DOHH2 (cell line): ENCODE measurements around the gene ZNF841.
"Not testable (repeated sequence)": the region's sequence is repeated elsewhere in the genome, so short reads cannot be mapped to it uniquely, and the experiment has no call there.

Experiments
- H3F3A ChIP-seq: fragments of 200-600 bp; sonication (generic), shearing (Covaris generic); 2 replicates; pipeline ENCODE4 v1.6.0; 2016; ENCODE audit warnings: antibody characterized with exemption, mild to moderate bottlenecking; ENCODE audit not compliant: control insufficient read depth, insufficient read depth
- H3K27ac ChIP-seq: fragments of 200-600 bp; sonication (generic); 2 replicates; pipeline ENCODE4 v1.5.1; 2014; ENCODE audit warnings: low read depth, mild to moderate bottlenecking, low read length, moderate library complexity
- H3K27me3 ChIP-seq: fragments of 200-600 bp; sonication (generic); 2 replicates; pipeline ENCODE4 v1.6.1; 2014; ENCODE audit warnings: mild to moderate bottlenecking, low read length, mixed read lengths; ENCODE audit not compliant: control insufficient read depth
- H3K36me3 ChIP-seq: fragments of 200-600 bp; sonication (generic); 2 replicates; pipeline ENCODE4 v1.6.1; 2014; ENCODE audit warnings: mild to moderate bottlenecking, low read length, moderate library complexity, mixed read lengths; ENCODE audit not compliant: control insufficient read depth
- H3K4me1 ChIP-seq: fragments of 200-600 bp; sonication (generic); 2 replicates; pipeline ENCODE4 v1.6.1; 2014; ENCODE audit warnings: mild to moderate bottlenecking, low read length, mixed read lengths; ENCODE audit not compliant: control insufficient read depth
- H3K4me2 ChIP-seq: fragments of 200-600 bp; sonication (generic); 2 replicates; pipeline ENCODE4 v1.6.0; 2014; ENCODE audit warnings: mild to moderate bottlenecking, low read length, moderate library complexity
- H3K4me3 ChIP-seq: fragments of 200-600 bp; sonication (generic); 2 replicates; pipeline ENCODE4 v1.5.1; 2014; ENCODE audit warnings: mild to moderate bottlenecking, low read length, mixed read lengths
- H3K79me2 ChIP-seq: fragments of 200-600 bp; sonication (generic); 2 replicates; pipeline ENCODE4 v1.6.1; 2014; ENCODE audit warnings: mild to moderate bottlenecking, low read length, mixed read lengths; ENCODE audit not compliant: control insufficient read depth
- H3K9me2 ChIP-seq: fragments of 200-600 bp; sonication (generic); replicated peaks from 2 replicates; pipeline ENCODE4 v1.6.1; 2014; ENCODE audit warnings: mild to moderate bottlenecking, low read length, mixed read lengths; ENCODE audit not compliant: control insufficient read depth
- H3K9me3 ChIP-seq: fragments of 200-600 bp; sonication (generic); 2 replicates; pipeline ENCODE4 v1.6.1; 2014; ENCODE audit warnings: antibody characterized with exemption, low read length, mixed read lengths; ENCODE audit not compliant: control insufficient read depth, insufficient read depth
- H4K20me1 ChIP-seq: fragments of 200-600 bp; sonication (generic); 2 replicates; pipeline ENCODE4 v1.6.0; 2014; ENCODE audit warnings: low read depth, mild to moderate bottlenecking, antibody characterized with exemption, low read length, moderate library complexity; ENCODE audit not compliant: control insufficient read depth, insufficient read depth
- EZH2phosphoT487 ChIP-seq: fragments of 200-600 bp; sonication (generic); IDR thresholded peaks from 2 replicates; pipeline ENCODE4 v1.6.1; 2017; ENCODE audit warnings: borderline replicate concordance, mild to moderate bottlenecking, antibody characterized with exemption, low read length, moderate library complexity, mixed read lengths
- TF ChIP-seq, protein P1 (sequence below): fragments of 200-600 bp; sonication (generic); IDR thresholded peaks from one replicate; pipeline ENCODE4 v1.5.1; 2014; ENCODE audit warnings: antibody characterized with exemption, mild to moderate bottlenecking, low read depth, low read length; ENCODE audit not compliant: poor library complexity, severe bottlenecking

Gene ZNF841

DNA sequence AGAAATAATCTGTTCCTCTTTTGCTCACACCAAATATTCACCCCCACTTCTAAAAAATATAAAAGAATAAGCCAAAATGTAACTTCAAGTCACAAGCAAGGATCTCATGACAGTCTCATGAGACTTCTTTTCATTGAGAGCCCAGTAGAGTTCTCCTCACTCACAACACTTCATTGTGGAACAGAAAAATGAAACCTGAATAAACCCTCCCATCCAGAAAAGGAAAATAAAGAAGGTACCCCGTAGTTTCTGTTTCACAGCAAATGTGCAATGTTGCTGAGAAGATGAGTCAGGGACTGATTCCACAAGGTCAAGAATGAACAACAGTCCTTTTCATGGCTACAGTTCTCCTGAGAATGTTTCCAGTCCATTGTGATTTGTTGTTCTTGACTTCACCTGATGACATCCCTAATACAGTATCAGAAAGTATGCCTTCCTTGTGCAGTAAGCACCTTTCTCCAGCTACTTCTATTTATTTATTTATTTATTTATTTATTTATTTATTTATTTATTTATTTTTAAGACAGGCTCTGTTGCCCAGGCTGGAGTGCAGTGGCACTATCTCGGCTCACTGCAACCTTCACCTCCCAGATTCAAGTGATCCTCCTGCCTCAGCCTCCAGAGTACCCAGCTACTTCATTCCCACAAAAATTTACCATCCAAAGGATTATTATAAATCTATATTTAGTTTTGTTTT lies 6.4 kb upstream of the ZNF841 start:
- Histone ChIP-seq H3K36me3 (no peaks in the 10 kb centered on the region), H3K27me3 (no peaks in the 10 kb centered on the region), H3K4me1 (no peaks in the 10 kb centered on the region), H3K9me2 (no peaks in the 10 kb centered on the region), H4K20me1 (no peaks in the 10 kb centered on the region), H3K9me3 (peaks cover 25% of the 10 kb centered on the region; the same call in 1 of the 2 replicates), H3K4me3 (no peak overlapping the region), H3F3A (no peaks in the 10 kb centered on the region), H3K27ac (no peak overlapping the region), H3K79me2 (no peaks in the 10 kb centered on the region), H3K4me2 (no peak overlapping the region)
- TF ChIP-seq, protein P1, sequence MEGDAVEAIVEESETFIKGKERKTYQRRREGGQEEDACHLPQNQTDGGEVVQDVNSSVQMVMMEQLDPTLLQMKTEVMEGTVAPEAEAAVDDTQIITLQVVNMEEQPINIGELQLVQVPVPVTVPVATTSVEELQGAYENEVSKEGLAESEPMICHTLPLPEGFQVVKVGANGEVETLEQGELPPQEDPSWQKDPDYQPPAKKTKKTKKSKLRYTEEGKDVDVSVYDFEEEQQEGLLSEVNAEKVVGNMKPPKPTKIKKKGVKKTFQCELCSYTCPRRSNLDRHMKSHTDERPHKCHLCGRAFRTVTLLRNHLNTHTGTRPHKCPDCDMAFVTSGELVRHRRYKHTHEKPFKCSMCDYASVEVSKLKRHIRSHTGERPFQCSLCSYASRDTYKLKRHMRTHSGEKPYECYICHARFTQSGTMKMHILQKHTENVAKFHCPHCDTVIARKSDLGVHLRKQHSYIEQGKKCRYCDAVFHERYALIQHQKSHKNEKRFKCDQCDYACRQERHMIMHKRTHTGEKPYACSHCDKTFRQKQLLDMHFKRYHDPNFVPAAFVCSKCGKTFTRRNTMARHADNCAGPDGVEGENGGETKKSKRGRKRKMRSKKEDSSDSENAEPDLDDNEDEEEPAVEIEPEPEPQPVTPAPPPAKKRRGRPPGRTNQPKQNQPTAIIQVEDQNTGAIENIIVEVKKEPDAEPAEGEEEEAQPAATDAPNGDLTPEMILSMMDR: no peak
- no peak for TF ChIP-seq EZH2phosphoT487

DNA sequence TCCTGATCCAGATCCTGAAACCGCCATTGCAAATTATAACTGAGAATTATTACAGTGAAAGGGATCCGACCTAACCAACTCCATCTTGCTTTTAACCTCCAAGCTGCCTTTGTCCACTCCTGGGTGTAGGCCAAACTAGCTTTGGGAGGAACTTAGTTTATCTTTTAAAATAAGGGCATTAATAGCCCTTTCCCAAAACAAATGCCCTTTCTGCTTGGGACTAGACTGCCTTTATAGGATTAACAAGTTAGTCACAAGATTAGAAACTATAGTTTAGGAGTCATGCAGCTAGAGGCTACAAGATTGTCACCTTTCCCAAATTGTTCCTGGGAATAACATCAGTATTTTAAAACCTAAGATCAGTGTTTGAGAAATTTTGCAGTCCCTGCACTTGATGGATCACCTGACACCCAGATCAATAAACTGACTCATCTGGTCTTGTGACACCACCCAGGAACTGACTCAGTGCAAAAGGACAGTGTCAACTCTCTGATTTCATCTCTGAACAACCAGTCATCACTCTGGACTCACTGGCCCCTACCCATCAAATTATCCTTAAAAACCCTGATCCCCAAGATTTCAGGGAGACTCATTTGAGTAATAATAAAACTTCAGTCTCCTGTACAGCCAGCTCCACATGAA lies 4.1 kb upstream of the ZNF841 start:
- no peaks in the 10 kb centered on the region for H3K9me2 ChIP-seq
- no peaks in the 10 kb centered on the region for H4K20me1 ChIP-seq
- peaks cover 4% of the 10 kb centered on the region for H3K4me1 ChIP-seq
- no peak overlapping the region for H3K4me2 ChIP-seq
- H3K27me3 ChIP-seq: no peaks in the 10 kb centered on the region
- no peak overlapping the region for H3K27ac ChIP-seq
- peaks cover 41% of the 10 kb centered on the region for H3K9me3 ChIP-seq
- H3K4me3 ChIP-seq: no peak overlapping the region
- no peaks in the 10 kb centered on the region for H3K36me3 ChIP-seq
- TF ChIP-seq EZH2phosphoT487: no peak
- TF ChIP-seq, protein P1: no peak
- no peaks in the 10 kb centered on the region for H3F3A ChIP-seq
- H3K79me2 ChIP-seq: no peaks in the 10 kb centered on the region

DNA sequence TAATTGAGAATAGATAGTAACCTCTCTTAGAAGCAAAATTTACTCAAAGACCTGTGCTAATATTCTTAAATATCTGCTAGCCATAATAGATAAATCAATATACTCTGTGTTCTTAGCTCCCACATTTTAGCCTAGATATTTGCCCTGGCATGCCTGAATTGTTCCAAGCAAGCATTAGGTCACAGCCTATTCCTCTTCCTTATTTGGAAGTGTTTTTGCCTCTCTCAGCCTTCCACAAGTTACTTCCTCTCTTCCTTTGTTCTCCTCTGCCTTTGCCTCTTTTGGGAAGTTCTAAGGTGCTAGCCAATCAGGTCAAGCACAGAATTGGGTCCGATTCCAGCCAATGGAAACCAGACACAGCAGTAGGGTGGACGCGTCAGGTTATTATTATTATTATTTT lies 851 bp upstream of the ZNF841 start:
- not testable (repeated sequence) for H3K4me3 ChIP-seq

DNA sequence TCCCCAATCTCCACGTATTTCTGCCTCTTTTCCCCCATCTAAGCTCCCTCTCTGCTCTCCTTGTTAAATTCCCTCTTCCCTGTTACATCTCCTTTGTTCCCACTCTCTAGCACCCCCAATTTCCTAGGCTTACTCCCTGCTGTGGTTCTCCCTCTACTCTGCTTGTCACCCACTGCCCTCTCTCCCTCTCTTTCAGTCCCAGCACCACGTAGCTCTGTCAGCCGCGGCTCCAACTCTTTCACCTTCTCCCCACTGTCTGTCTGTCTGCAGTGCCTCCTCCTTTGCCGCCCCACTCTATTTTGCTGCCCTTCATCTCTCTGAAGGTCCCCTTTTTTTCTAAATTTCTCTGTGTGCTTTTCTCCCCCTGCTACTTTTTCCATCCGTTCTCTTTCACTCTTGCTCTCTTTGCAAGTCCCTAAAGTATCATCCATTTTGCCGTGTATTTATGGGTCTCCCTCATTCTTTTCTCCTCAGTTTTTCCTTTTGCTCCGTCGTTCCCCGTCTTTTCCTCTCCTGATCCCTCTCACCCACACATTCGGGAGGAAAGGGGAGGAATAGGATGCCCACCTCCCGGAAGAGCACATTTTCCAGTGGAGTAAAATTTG lies 937 bp downstream of the ZNF841 start:
- H4K20me1 ChIP-seq: no peaks in the 10 kb centered on the region
- peak overlapping the region; percentile 58 for H3K4me2 ChIP-seq
- peaks cover 44% of the 10 kb centered on the region for H3K9me3 ChIP-seq
- no peaks in the 10 kb centered on the region for H3K36me3 ChIP-seq
- TF ChIP-seq, protein P1: no peak
- TF ChIP-seq EZH2phosphoT487: no peak
- H3K9me2 ChIP-seq: no peaks in the 10 kb centered on the region
- H3K79me2 ChIP-seq: no peaks in the 10 kb centered on the region
- no peaks in the 10 kb centered on the region for H3K27me3 ChIP-seq
- H3K4me3 ChIP-seq: peak overlapping the region; percentile 70
- H3F3A ChIP-seq: no peaks in the 10 kb centered on the region
- no peak overlapping the region for H3K27ac ChIP-seq
- peaks cover 4% of the 10 kb centered on the region for H3K4me1 ChIP-seq

More for the DNA sequence above, 851 bp upstream of the ZNF841 start:
- not testable (repeated sequence) for H4K20me1 ChIP-seq, H3F3A ChIP-seq, H3K4me2 ChIP-seq, H3K9me2 ChIP-seq, H3K4me1 ChIP-seq, H3K27ac ChIP-seq, H3K79me2 ChIP-seq, H3K27me3 ChIP-seq, H3K36me3 ChIP-seq
- H3K9me3 ChIP-seq: peaks cover 42% of the 10 kb centered on the region
